AG09309 (cell line): ENCODE results near the gene ADH7.

ENCODE experiments used
- DNase-seq: peaks from one replicate; pipeline ENCODE4 v3.0.0-alpha.2; 2010; ENCODE audit warnings: low read depth
- H3K4me3 ChIP-seq: 2 replicates; pipeline ENCODE4 v1.5.1; 2011; ENCODE audit warnings: mild to moderate bottlenecking, low read depth, low read length, moderate library complexity; ENCODE audit not compliant: control insufficient read depth
- TF ChIP-seq, protein P1 (sequence below): IDR thresholded peaks from 2 replicates; pipeline ENCODE4 v1.5.1; 2011; ENCODE audit warnings: mild to moderate bottlenecking, low read depth, low read length, inconsistent platforms; ENCODE audit not compliant: insufficient read depth, control insufficient read depth; ENCODE audit errors: missing control alignments

Gene ADH7

DNA sequence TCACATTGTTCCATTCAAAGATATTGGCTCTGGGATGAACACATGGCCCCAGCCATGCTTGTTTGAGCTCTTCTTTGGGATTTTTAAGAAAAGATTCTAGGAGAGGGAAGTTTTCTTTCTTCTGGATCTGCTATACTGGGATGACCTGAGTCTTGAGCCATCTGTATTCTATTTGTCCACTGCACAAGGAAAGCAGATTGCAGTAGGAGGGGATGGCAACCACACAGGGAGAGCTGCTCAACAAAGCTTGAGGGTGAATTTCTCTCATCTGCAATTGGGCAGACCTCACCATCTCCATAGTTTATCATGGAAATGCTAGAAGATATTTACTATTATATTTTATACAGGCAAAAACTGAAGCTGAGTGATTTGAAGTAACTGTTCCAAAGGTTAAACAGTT is 34.3 kb downstream of the ADH7 start:
- TF ChIP-seq, protein P1, sequence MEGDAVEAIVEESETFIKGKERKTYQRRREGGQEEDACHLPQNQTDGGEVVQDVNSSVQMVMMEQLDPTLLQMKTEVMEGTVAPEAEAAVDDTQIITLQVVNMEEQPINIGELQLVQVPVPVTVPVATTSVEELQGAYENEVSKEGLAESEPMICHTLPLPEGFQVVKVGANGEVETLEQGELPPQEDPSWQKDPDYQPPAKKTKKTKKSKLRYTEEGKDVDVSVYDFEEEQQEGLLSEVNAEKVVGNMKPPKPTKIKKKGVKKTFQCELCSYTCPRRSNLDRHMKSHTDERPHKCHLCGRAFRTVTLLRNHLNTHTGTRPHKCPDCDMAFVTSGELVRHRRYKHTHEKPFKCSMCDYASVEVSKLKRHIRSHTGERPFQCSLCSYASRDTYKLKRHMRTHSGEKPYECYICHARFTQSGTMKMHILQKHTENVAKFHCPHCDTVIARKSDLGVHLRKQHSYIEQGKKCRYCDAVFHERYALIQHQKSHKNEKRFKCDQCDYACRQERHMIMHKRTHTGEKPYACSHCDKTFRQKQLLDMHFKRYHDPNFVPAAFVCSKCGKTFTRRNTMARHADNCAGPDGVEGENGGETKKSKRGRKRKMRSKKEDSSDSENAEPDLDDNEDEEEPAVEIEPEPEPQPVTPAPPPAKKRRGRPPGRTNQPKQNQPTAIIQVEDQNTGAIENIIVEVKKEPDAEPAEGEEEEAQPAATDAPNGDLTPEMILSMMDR = no peak
- no peak for DNase-seq

DNA sequence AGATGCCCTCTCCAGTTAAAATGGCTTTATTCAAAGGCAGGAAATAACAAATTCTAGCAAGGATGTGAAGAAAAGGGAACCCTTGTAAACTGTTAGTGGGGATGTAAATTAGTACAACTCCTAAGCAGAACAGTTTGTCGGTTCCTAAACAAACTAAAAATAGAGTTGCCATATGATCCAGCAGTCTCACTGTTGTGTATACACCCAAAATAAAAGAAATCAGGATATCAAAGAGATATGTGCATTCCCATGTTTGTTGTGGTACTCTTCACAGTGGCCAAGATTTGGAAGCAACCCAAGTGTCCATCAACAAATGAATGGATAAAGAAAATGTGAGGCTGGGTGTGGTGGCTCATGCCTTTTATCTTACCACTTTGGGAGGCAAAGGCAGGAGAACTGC is 36.1 kb downstream of the ADH7 start:
- TF ChIP-seq, protein P1 = no peak
- DNase-seq = no peak
- H3K4me3 ChIP-seq = no peak overlapping the region

More for the DNA sequence above, 34.3 kb downstream of the ADH7 start:
- H3K4me3 ChIP-seq = no peak overlapping the region

GRCh38 chr4:99395595-99396364 is 39.4 kb downstream of the ADH7 start:
- H3K4me3 ChIP-seq = no peak overlapping the region
- no peak for DNase-seq
- TF ChIP-seq, protein P1 = no peak

GRCh38 chr4:99394896-99395295 is 40.2 kb downstream of the ADH7 start:
- H3K4me3 ChIP-seq = no peak overlapping the region
- DNase-seq = no peak
- TF ChIP-seq, protein P1 = no peak

- no peak for DNase-seq
- H3K4me3 ChIP-seq = no peak overlapping the region
- TF ChIP-seq, protein P1 = no peak
Observed at GRCh38 chr4:99390055-99390454, 45.1 kb downstream of the ADH7 start.

DNA sequence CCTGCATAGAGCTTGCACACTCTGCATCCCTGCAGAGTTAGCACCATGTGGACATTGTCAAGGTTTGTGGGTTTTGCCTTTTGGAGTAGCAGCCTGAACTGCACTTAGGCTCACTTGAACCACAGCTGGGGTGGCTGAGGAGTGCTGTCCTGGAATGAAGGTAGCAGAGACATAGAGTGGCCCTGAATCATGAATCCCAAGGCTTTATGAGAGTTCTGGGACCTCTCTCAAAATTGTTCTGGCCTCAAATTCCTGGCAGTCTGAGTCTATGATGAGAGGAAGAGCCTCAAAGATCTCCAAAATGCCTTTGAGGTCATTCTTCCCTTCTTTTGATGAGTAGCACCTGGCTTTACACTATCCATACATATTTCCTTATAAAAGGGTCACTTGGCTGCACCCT is 45.5 kb downstream of the ADH7 start:
- no peak for DNase-seq
- H3K4me3 ChIP-seq = no peak overlapping the region
- TF ChIP-seq, protein P1 = no peak
